ENCODE measurements around the gene MAML3.

The MAML3 gene

GRCh38 chr4:140156529-140157171 is 2.7 kb upstream of the MAML3 start:
- no peak for DNase-seq (ENCODE audit: low read depth in 3 of 3, low spot score in 1 of 3)

GRCh38 chr4:140154572-140154891 is 548 bp upstream of the MAML3 start:
- no peak for DNase-seq (ENCODE audit: low read depth in 3 of 3, low spot score in 1 of 3)

GRCh38 chr4:140153419-140153717 is 616 bp downstream of the MAML3 start:
- no peak for DNase-seq (ENCODE audit: low read depth in 3 of 3, low spot score in 1 of 3)

GRCh38 chr4:140152751-140153418 is 1.1 kb downstream of the MAML3 start:
- peak in 2 of 3 donors; percentile 15 to 19 for DNase-seq (ENCODE audit: low read depth in 3 of 3, low spot score in 1 of 3)

- peak in 2 of 3 donors; percentile 53 to 69 for DNase-seq (ENCODE audit: low read depth in 3 of 3, low spot score in 1 of 3)
Measured at GRCh38 chr4:140152013-140152703, 1.8 kb downstream of the MAML3 start.

GRCh38 chr4:140151699-140152012 is 2.3 kb downstream of the MAML3 start:
- DNase-seq (ENCODE audit: low read depth in 3 of 3, low spot score in 1 of 3), result peak in 1 of 3 donors; percentile 26

GRCh38 chr4:140150886-140151698 is 2.9 kb downstream of the MAML3 start:
- DNase-seq (ENCODE audit: low read depth in 3 of 3, low spot score in 1 of 3), result peak in 2 of 3 donors; percentile 15 to 58

GRCh38 chr4:140150636-140150885 is 3.4 kb downstream of the MAML3 start:
- DNase-seq (ENCODE audit: low read depth in 3 of 3, low spot score in 1 of 3), result peak in 1 of 3 donors; percentile 41

GRCh38 chr4:140149846-140150635 is 3.9 kb downstream of the MAML3 start:
- peak in 2 of 3 donors; percentile 24 to 27 for DNase-seq (ENCODE audit: low read depth in 3 of 3, low spot score in 1 of 3)

GRCh38 chr4:140144050-140144449 is 9.9 kb downstream of the MAML3 start:
- no peak for DNase-seq (ENCODE audit: low read depth in 3 of 3, low spot score in 1 of 3)

GRCh38 chr4:140141210-140141835 is 12.7 kb downstream of the MAML3 start:
- DNase-seq (ENCODE audit: low read depth in 3 of 3, low spot score in 1 of 3), result no peak

- no peak for DNase-seq (ENCODE audit: low read depth in 3 of 3, low spot score in 1 of 3)
Measured at GRCh38 chr4:140140566-140140965, 13.4 kb downstream of the MAML3 start.

- no peak for DNase-seq (ENCODE audit: low read depth in 3 of 3, low spot score in 1 of 3)
Measured at GRCh38 chr4:140138428-140138827, 15.6 kb downstream of the MAML3 start.

GRCh38 chr4:140137671-140138070 is 16.3 kb downstream of the MAML3 start:
- no peak for DNase-seq (ENCODE audit: low read depth in 3 of 3, low spot score in 1 of 3)

GRCh38 chr4:140136509-140136908 is 17.5 kb downstream of the MAML3 start:
- no peak for DNase-seq (ENCODE audit: low read depth in 3 of 3, low spot score in 1 of 3)

- DNase-seq (ENCODE audit: low read depth in 3 of 3, low spot score in 1 of 3), result no peak
Measured at GRCh38 chr4:140135529-140136088, 18.4 kb downstream of the MAML3 start.

GRCh38 chr4:140134746-140135425 is 19.1 kb downstream of the MAML3 start:
- no peak for DNase-seq (ENCODE audit: low read depth in 3 of 3, low spot score in 1 of 3)

- DNase-seq (ENCODE audit: low read depth in 3 of 3, low spot score in 1 of 3), result no peak
Measured at GRCh38 chr4:140133576-140133975, 20.4 kb downstream of the MAML3 start.

- no peak for DNase-seq (ENCODE audit: low read depth in 3 of 3, low spot score in 1 of 3)
Measured at GRCh38 chr4:140131675-140132229, 22.2 kb downstream of the MAML3 start.

GRCh38 chr4:140130677-140131076 is 23.3 kb downstream of the MAML3 start:
- no peak for DNase-seq (ENCODE audit: low read depth in 3 of 3, low spot score in 1 of 3)
